Measurements from ENCODE around the gene CCNK.

DNA sequence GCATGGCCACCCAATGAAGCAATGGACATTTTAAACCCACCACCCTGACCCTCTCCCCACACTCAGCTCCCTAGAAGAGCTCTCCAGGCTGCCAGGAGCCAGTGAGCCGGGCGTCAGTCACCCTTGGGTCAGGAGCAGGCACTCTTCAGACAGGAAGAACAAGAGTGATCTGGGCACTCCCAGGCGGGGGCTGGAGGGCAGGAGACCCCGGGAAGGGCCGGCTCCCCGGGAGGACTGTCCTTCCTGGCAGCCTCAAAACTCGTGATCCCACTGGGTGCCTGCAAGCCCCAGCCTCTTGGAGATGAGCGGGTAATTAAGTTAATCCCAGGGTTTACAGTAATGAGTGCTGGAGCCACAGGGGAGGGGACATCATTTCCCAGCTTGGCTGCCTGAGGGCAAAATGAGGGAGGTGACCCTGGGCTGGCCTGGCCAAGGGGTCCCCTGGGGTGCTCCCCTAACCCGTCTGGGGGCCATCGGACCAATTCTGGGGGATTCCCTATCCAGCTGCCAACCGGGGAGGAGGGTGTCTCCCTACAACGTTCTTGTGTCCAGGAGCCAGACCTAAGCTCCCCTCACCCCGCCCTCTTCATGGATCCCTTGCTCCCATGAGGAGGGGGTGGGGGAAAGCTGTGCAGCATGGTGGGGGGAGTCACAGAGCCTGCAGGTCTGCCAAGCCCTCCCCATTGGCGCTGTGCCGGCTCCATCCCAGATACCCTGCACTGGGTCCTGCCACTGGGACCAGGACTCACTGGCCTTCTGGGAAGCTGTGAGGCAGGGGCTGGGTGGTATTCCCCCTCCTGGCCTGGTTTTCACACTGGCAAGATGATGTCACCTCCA is 59.2 kb downstream of the CCNK start:
- TF ChIP-seq ARNTL (CRISPR knock-in tag; IDR thresholded peaks at IDR 0.05; ENCODE audit: borderline replicate concordance, low read depth) (no peak), ZNF565 (CRISPR knock-in tag; conservative IDR thresholded peaks at IDR 0.05; ENCODE audit: low read depth) (no peak), ZC3H10 (CRISPR knock-in tag; IDR thresholded peaks at IDR 0.05) (no peak), SNAI2 (CRISPR knock-in tag; IDR thresholded peaks at IDR 0.05) (no peak), ZFP3 (CRISPR knock-in tag; IDR thresholded peaks at IDR 0.05) (0 out of 2 replicates have a peak, but pooled peaks have one; percentile 36), GLIS3 (CRISPR knock-in tag; IDR thresholded peaks at IDR 0.05) (no peak), ZFP30 (CRISPR knock-in tag; IDR thresholded peaks at IDR 0.05) (no peak), RARB (CRISPR knock-in tag; IDR thresholded peaks at IDR 0.05) (no peak)
- TF ChIP-seq, protein P1, sequence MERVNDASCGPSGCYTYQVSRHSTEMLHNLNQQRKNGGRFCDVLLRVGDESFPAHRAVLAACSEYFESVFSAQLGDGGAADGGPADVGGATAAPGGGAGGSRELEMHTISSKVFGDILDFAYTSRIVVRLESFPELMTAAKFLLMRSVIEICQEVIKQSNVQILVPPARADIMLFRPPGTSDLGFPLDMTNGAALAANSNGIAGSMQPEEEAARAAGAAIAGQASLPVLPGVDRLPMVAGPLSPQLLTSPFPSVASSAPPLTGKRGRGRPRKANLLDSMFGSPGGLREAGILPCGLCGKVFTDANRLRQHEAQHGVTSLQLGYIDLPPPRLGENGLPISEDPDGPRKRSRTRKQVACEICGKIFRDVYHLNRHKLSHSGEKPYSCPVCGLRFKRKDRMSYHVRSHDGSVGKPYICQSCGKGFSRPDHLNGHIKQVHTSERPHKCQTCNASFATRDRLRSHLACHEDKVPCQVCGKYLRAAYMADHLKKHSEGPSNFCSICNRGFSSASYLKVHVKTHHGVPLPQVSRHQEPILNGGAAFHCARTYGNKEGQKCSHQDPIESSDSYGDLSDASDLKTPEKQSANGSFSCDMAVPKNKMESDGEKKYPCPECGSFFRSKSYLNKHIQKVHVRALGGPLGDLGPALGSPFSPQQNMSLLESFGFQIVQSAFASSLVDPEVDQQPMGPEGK (CRISPR knock-in tag; IDR thresholded peaks at IDR 0.05; ENCODE audit: borderline replicate concordance), result no peak
- TF ChIP-seq, protein P2, sequence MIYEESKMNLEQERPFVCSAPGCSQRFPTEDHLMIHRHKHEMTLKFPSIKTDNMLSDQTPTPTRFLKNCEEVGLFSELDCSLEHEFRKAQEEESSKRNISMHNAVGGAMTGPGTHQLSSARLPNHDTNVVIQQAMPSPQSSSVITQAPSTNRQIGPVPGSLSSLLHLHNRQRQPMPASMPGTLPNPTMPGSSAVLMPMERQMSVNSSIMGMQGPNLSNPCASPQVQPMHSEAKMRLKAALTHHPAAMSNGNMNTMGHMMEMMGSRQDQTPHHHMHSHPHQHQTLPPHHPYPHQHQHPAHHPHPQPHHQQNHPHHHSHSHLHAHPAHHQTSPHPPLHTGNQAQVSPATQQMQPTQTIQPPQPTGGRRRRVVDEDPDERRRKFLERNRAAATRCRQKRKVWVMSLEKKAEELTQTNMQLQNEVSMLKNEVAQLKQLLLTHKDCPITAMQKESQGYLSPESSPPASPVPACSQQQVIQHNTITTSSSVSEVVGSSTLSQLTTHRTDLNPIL (CRISPR knock-in tag; IDR thresholded peaks at IDR 0.05; ENCODE audit: low read depth), result no peak
- TF ChIP-seq, protein P3, sequence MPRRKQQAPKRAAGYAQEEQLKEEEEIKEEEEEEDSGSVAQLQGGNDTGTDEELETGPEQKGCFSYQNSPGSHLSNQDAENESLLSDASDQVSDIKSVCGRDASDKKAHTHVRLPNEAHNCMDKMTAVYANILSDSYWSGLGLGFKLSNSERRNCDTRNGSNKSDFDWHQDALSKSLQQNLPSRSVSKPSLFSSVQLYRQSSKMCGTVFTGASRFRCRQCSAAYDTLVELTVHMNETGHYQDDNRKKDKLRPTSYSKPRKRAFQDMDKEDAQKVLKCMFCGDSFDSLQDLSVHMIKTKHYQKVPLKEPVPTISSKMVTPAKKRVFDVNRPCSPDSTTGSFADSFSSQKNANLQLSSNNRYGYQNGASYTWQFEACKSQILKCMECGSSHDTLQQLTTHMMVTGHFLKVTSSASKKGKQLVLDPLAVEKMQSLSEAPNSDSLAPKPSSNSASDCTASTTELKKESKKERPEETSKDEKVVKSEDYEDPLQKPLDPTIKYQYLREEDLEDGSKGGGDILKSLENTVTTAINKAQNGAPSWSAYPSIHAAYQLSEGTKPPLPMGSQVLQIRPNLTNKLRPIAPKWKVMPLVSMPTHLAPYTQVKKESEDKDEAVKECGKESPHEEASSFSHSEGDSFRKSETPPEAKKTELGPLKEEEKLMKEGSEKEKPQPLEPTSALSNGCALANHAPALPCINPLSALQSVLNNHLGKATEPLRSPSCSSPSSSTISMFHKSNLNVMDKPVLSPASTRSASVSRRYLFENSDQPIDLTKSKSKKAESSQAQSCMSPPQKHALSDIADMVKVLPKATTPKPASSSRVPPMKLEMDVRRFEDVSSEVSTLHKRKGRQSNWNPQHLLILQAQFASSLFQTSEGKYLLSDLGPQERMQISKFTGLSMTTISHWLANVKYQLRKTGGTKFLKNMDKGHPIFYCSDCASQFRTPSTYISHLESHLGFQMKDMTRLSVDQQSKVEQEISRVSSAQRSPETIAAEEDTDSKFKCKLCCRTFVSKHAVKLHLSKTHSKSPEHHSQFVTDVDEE (CRISPR knock-in tag; IDR thresholded peaks at IDR 0.05), result no peak

All from SK-N-SH treated with all-trans-retinoic acid at 6 μM for 48 hours (cell line).